Right lobe of liver (tissue), 6 donors: ENCODE data around the gene NEXMIF. TPM values are rescaled to one million over a fixed set of nuclear protein-coding genes. Genes with fewer than 3 reads are reported as not detected.
A peak's percentile ranks its signal among the peaks of the same experiment; 100 is the strongest.

ENCODE experiments used
- ATAC-seq, 4 donors: fragments of 200-7000 bp; cut with Tn5 transposase; one replicate each; pipeline ENCODE4 v1.9.1; 2020; ENCODE audit warnings: mild to moderate bottlenecking in 4 of 4, moderate library complexity in 4 of 4
- DNase-seq, 3 donors: peaks; one replicate each; pipeline ENCODE4 v3.0.0-alpha.2; 2020
- H3K27ac ChIP-seq, 3 donors: fragments of 200-600 bp; one replicate each; pipeline ENCODE4 v1.8.0; 2022
- H3K27me3 ChIP-seq, 2 donors: fragments of 200-600 bp; one replicate each; pipeline ENCODE4 v1.8.0; 2022
- H3K36me3 ChIP-seq, 4 donors: fragments of 200-600 bp; sonication (generic) in 1 of 4; one replicate each; pipeline versions ENCODE4 v1.5.1 to v1.8.0; 2017 to 2022; ENCODE audit warnings: control low read depth in 1 of 4
- H3K4me1 ChIP-seq, 4 donors: fragments of 200-600 bp; sonication (generic) in 1 of 4; one replicate each; pipeline versions ENCODE4 v1.5.1 to v1.8.0; 2017 to 2022; ENCODE audit warnings: control low read depth in 1 of 4
- H3K4me3 ChIP-seq, 3 donors: fragments of 200-600 bp; one replicate each; pipeline ENCODE4 v1.8.0; 2022
- H3K9me3 ChIP-seq, 4 donors: fragments of 200-600 bp; sonication (generic) in 1 of 4; one replicate each; pipeline versions ENCODE4 v1.5.1 to v1.8.0; 2017 to 2022; ENCODE audit warnings: control low read depth in 1 of 4
- POLR2A ChIP-seq: fragments of 450-650 bp; IDR thresholded peaks from one replicate; pipeline ENCODE4 v1.6.1; 2017; ENCODE audit warnings: antibody characterized with exemption, mild to moderate bottlenecking
- WGBS: methylation state at CpG from one replicate; pipeline ENCODE4 v1.1.6; 2018; ENCODE audit warnings: low coverage, low lambda C conversion rate; ENCODE audit not compliant: insufficient coverage; ENCODE audit errors: missing lambda C conversion rate; 5-methylcytosine and 5-hydroxymethylcytosine counted together
- intact Hi-C, 2 donors: fragments of 100-400 bp; cut with DNase I; formaldehyde crosslinking; loops; one replicate each; pipeline versions ENCODE4 v1.11.2 to v1.14.1; 2022
- total RNA-seq, 6 experiments: library from RNA; depleted of rRNA in 2 of 6; stranded (reverse); fragments of >200 nt in 2 of 6; fragmentation: NEBNext Ultra II Directional in 3 of 6; extraction: Animal tissue kit (Norgen Biotek cat#: 25700) in 3 of 6; gene quantifications; one replicate each; pipeline versions ENCODE4 v1.1.0 to v1.2.4, GENCODE V29; 2016 to 2023
- TF ChIP-seq, protein P1 (sequence below), 4 donors: fragments of 200-600 bp in 3 of 4; fragments of 450-650 bp in 1 of 4; IDR thresholded peaks; one replicate each; pipeline versions ENCODE4 v1.5.1 to v1.8.0; 2016 to 2022; ENCODE audit warnings: antibody characterized with exemption in 4 of 4, mild to moderate bottlenecking in 2 of 4
- donor health status: DM: no; HTN: yes; CAD: no.
- donor health status: DM: no; HTN: no; CAD: no.
- donor health status: DM: no; HTN: no; CAD: no.
- donor health status: DM: no; HTN: yes; CAD: no.
- donor health status: DM: no; HTN: yes; CAD: no.

Gene NEXMIF
- total RNA-seq, 6 experiments from 2014 or later, result 0.02 to 0.13 TPM; not detected in 4

DNA sequence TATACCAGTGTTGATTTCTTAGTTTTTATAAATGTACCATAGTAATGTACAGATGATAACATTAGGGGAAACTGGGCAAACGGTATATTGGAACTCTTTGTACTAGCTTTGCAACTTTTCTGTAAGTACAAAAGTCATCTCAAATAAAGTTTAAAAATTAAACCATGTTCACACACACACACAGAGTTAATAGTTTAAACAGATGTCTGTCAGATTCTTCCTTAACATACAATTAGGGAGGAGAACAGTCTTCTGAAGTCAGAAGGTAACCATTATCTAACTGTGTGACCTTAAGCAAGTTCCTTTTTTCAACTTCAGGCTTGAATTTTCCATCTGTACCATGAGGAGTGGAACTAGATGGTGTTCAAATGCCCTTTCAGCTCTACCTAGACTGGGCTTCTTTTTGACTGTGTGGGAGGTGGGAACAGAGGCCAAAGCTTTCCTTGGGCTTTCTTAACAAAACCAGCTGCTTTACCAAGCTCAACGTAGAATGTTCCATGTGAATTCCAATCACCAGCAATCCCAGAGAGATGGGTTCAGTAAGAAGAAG is 127.8 kb downstream of the NEXMIF start:
- Histone ChIP-seq H3K4me1 (no peaks in the 10 kb centered on the region), H3K9me3 (no peaks in the 10 kb centered on the region), H3K4me3 (no peak overlapping the region), H3K36me3 (no peaks in the 10 kb centered on the region), H3K27me3 (peaks cover 0 to 5% of the 10 kb centered on the region in 2 donors), H3K27ac (no peak overlapping the region)
- no peak for ATAC-seq
- intact Hi-C loops, result no loop called here
- no peak for TF ChIP-seq POLR2A
- TF ChIP-seq, protein P1, sequence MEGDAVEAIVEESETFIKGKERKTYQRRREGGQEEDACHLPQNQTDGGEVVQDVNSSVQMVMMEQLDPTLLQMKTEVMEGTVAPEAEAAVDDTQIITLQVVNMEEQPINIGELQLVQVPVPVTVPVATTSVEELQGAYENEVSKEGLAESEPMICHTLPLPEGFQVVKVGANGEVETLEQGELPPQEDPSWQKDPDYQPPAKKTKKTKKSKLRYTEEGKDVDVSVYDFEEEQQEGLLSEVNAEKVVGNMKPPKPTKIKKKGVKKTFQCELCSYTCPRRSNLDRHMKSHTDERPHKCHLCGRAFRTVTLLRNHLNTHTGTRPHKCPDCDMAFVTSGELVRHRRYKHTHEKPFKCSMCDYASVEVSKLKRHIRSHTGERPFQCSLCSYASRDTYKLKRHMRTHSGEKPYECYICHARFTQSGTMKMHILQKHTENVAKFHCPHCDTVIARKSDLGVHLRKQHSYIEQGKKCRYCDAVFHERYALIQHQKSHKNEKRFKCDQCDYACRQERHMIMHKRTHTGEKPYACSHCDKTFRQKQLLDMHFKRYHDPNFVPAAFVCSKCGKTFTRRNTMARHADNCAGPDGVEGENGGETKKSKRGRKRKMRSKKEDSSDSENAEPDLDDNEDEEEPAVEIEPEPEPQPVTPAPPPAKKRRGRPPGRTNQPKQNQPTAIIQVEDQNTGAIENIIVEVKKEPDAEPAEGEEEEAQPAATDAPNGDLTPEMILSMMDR (IDR thresholded peaks at IDR 0.05), result no peak
- 42% methylated on average over 2 of the region's 2 CpGs for WGBS
- DNase-seq, result no peak

DNA sequence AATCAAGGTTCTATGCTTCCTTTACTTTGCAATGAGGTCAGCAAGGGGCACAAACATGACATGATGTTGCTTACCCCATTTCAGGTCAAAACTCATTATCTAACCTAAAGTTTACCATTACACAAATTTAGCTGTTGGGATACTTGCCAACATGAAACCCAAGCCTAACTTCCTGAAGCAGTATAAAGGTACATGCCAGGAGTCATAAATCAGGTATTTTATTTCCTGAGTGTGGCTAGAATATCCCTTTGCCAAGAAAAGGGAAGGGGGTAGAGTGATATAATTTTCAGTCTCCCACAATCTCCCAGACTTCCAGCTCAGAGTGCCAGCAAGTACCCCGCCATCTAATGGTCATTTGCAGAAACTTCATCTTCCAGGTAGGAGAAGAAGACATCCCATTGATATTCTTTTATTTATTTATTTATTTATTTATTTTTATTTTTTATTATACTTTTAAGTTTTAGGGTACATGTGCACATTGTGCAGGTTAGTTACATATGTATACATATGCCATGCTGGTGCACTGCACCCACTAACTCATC is 136.6 kb downstream of the NEXMIF start:
- DNase-seq (no peak), ATAC-seq (no peak)
- H3K4me3 ChIP-seq, result no peak overlapping the region
- no peaks in the 10 kb centered on the region for H3K9me3 ChIP-seq
- H3K4me1 ChIP-seq, result no peaks in the 10 kb centered on the region
- no peak overlapping the region for H3K27ac ChIP-seq
- H3K36me3 ChIP-seq, result no peaks in the 10 kb centered on the region
- no peaks in the 10 kb centered on the region for H3K27me3 ChIP-seq
- TF ChIP-seq, protein P1 (IDR thresholded peaks at IDR 0.05), result peak in 3 of 4 donors; percentile 20 to 32 (median 22)
- TF ChIP-seq POLR2A, result no peak
- intact Hi-C loops, result no loop called here
- 12% methylated on average over 1 of the region's 1 CpG for WGBS

DNA sequence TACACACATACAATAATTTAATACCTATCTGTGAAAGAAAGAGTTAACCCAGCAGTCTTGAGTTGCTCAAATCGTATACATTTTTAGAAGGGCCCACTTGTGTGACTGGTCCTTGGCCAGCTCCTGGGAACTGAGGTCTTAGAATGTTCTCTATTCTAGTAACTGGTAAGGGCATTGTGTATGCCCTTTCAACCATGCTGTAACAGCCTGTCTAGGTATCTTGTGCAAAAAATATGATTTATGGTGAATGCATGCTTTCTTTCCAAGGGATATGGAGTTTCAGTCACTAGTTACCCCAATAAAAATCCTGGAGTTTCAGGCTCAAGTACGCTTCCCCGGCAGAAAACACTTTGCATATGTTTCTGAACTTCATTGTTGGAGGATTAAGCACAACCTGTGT is 140.6 kb downstream of the NEXMIF start:
- TF ChIP-seq POLR2A, result no peak
- TF ChIP-seq, protein P1 (IDR thresholded peaks at IDR 0.05), result no peak
- H3K27ac ChIP-seq, result no peak overlapping the region
- no peak overlapping the region for H3K4me3 ChIP-seq
- H3K4me1 ChIP-seq, result no peaks in the 10 kb centered on the region
- intact Hi-C loops, result no loop called here
- ATAC-seq (no peak), DNase-seq (no peak)
- H3K27me3 ChIP-seq, result no peaks in the 10 kb centered on the region
- WGBS, result 27% methylated on average over 2 of the region's 3 CpGs
- no peaks in the 10 kb centered on the region for H3K36me3 ChIP-seq
- no peaks in the 10 kb centered on the region for H3K9me3 ChIP-seq

DNA sequence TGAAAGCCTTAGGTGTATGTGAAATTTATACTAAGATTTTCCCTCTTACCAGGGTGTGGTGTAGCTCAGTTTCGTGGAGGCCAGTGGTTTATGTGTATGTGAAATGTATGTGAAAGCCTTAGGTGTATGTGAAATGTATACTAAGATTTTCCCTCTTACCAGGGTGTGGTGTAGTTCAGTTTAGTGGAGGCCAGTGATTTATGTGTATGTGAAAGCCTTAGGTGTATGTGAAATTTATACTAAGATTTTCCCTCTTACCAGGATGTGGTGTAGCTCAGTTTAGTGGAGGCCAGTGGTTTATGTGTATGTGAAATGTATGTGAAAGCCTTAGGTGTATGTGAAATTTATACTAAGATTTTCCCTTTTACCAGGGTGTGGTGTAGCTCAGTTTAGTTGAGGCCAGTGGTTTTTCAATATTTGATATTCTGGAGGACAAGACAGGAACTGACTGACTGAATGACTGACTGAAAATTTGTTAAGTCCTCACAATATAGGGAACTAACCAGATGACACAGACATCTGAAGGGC is 143.7 kb downstream of the NEXMIF start:
- H3K27ac ChIP-seq, result no peak overlapping the region
- TF ChIP-seq, protein P1 (IDR thresholded peaks at IDR 0.05), result no peak
- no peak for TF ChIP-seq POLR2A

More for the DNA sequence above, 143.7 kb downstream of the NEXMIF start:
- DNase-seq, result no peak
- no peak for ATAC-seq
- Histone ChIP-seq H3K4me3 (no peak overlapping the region), H3K27me3 (peaks cover 0 to 8% of the 10 kb centered on the region in 2 donors), H3K36me3 (no peaks in the 10 kb centered on the region), H3K9me3 (no peaks in the 10 kb centered on the region), H3K4me1 (no peaks in the 10 kb centered on the region)
- WGBS, result 20% methylated on average over 1 of the region's 1 CpG
- intact Hi-C loops, result no loop called here
